Activated T-cell treated with anti-CD3 and anti-CD28 coated beads, Interleukin-2, amount 50 U/mL, for 24 hours (primary cell): Measurements from ENCODE around the gene TREM2.
"Not testable (repeated sequence)": the region's sequence is repeated elsewhere in the genome, so short reads cannot be mapped to it uniquely, and the experiment has no call there.

Experiments used
- DNase-seq: peaks from one replicate; pipeline ENCODE4 v3.0.0-alpha.2; 2020
- H3K27ac Mint-ChIP-seq: 2 replicates; pipeline ENCODE4 v1.8.0; 2020; ENCODE audit warnings: mild to moderate bottlenecking, mixed read lengths
- H3K27me3 Mint-ChIP-seq: 2 replicates; pipeline ENCODE4 v1.8.0; 2020; ENCODE audit warnings: mixed read lengths
- H3K36me3 Mint-ChIP-seq: 2 replicates; pipeline ENCODE4 v1.8.0; 2020; ENCODE audit warnings: low read depth, mixed read lengths
- H3K4me1 Mint-ChIP-seq: 2 replicates; pipeline ENCODE4 v1.8.0; 2020; ENCODE audit warnings: low read depth, mixed read lengths
- H3K4me3 Mint-ChIP-seq: 2 replicates; pipeline ENCODE4 v1.8.0; 2020; ENCODE audit warnings: mild to moderate bottlenecking, moderate library complexity, mixed read lengths
- H3K9me3 Mint-ChIP-seq: 2 replicates; pipeline ENCODE4 v1.8.0; 2020; ENCODE audit warnings: mixed read lengths

Gene TREM2

GRCh38 chr6:41153451-41153850 lies 9.5 kb downstream of the TREM2 start:
- no peaks in the 10 kb centered on the region for H3K27me3 Mint-ChIP-seq
- no peaks in the 10 kb centered on the region for H3K36me3 Mint-ChIP-seq
- H3K4me1 Mint-ChIP-seq, result peaks cover 1% of the 10 kb centered on the region
- H3K27ac Mint-ChIP-seq, result no peak overlapping the region
- no peaks in the 10 kb centered on the region for H3K9me3 Mint-ChIP-seq
- no peak for DNase-seq
- H3K4me3 Mint-ChIP-seq, result no peak overlapping the region

GRCh38 chr6:41150671-41151070 lies 12.2 kb downstream of the TREM2 start:
- Mint-ChIP-seq H3K27ac (no peak overlapping the region), H3K4me3 (no peak overlapping the region), H3K4me1 (peaks cover 11% of the 10 kb centered on the region), H3K9me3 (no peaks in the 10 kb centered on the region), H3K36me3 (peaks cover 5% of the 10 kb centered on the region), H3K27me3 (no peaks in the 10 kb centered on the region)
- no peak for DNase-seq

DNA sequence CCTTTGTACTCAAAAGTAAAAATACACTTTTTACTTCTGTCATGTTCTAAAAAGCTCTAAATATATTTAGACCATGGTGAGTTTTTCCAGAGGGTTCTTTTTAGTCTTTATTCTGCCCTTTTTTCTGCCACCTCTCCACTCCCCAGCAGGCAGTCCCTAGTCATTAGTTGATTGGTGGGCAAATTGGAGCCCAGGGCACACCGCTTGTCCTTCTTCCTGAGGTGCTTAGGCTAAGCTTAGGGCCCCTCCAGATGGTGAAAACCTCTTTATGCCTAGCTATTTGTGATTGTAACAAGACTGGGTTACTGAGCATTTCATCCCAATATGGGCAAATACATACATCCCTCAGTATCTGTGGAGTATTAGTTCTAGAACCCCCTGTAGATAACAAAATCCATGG lies 15.0 kb downstream of the TREM2 start:
- no peak for DNase-seq
- Mint-ChIP-seq H3K9me3 (no peaks in the 10 kb centered on the region), H3K27ac (no peak overlapping the region), H3K4me3 (no peak overlapping the region), H3K4me1 (peaks cover 11% of the 10 kb centered on the region), H3K36me3 (peaks cover 20% of the 10 kb centered on the region), H3K27me3 (no peaks in the 10 kb centered on the region)

- Mint-ChIP-seq H3K4me3 (no peak overlapping the region), H3K27me3 (no peaks in the 10 kb centered on the region), H3K4me1 (no peaks in the 10 kb centered on the region), H3K27ac (no peak overlapping the region), H3K9me3 (no peaks in the 10 kb centered on the region), H3K36me3 (peaks cover 31% of the 10 kb centered on the region)
- DNase-seq, result no peak
These were observed 26.0 kb downstream of the TREM2 start for GRCh38 chr6:41136911-41137310.

DNA sequence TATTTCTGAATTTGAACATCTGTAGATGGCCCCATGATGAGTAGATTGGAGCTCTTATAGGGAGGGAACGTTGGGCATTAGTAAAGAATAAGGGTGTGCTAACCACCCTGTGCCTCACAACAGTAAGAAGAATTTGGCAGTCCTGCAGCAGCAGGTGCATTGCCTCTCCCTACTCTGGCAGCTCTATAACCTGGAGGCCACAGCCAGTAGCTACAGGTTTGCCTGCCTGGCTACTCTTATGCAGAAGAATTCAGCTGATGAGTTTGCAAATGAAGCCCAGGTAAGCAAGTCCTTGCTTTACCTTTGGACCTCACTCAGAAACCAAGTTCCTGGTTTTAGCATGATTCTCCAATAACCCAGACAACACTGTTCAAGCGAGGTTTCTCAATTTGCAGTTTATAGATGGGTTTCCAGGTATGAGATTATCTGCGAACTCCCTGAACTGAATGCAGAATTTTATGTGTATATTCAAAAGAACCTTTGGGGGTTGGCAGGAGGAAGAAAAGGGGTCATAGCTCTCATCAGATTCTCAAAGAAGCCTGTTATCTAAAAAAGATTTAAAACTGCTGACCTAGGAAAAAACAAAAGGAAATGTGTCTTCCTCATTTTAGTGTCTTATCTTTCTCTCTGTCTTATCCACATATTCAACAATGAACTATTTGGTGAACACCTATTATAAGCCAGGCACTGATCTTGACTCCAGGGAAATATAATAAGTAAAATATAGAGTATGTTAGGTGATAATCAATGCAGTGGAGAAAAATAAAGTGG lies 27.7 kb downstream of the TREM2 start:
- DNase-seq, result no peak
- H3K4me1 Mint-ChIP-seq, result no peaks in the 10 kb centered on the region
- no peak overlapping the region for H3K27ac Mint-ChIP-seq
- no peaks in the 10 kb centered on the region for H3K9me3 Mint-ChIP-seq
- H3K27me3 Mint-ChIP-seq, result no peaks in the 10 kb centered on the region
- H3K36me3 Mint-ChIP-seq, result peaks cover 24% of the 10 kb centered on the region
- H3K4me3 Mint-ChIP-seq, result no peak overlapping the region

DNA sequence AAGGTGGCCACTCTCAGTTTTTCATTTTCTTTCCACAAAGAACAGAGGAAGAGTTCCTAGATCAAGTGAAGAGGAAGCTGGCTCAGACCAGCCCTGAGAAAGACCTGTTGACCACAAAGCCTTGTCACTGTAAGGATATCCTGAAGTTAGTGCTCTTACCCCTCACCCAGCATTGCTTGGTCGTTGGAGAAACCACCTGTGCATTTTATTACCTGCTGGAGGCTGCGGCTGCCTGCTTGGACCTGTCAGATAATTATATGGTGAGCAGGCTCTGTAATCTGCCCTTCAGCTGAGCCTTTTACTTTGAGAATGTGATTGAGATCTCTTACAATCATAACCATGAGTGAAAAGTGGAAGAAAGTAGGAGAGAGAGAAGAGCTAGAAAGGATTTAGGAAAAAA lies 30.7 kb downstream of the TREM2 start:
- no peak overlapping the region for H3K27ac Mint-ChIP-seq
- no peaks in the 10 kb centered on the region for H3K4me1 Mint-ChIP-seq
- H3K27me3 Mint-ChIP-seq, result no peaks in the 10 kb centered on the region
- no peak overlapping the region for H3K4me3 Mint-ChIP-seq
- peaks cover 28% of the 10 kb centered on the region for H3K36me3 Mint-ChIP-seq
- no peak for DNase-seq
- H3K9me3 Mint-ChIP-seq, result no peaks in the 10 kb centered on the region

DNA sequence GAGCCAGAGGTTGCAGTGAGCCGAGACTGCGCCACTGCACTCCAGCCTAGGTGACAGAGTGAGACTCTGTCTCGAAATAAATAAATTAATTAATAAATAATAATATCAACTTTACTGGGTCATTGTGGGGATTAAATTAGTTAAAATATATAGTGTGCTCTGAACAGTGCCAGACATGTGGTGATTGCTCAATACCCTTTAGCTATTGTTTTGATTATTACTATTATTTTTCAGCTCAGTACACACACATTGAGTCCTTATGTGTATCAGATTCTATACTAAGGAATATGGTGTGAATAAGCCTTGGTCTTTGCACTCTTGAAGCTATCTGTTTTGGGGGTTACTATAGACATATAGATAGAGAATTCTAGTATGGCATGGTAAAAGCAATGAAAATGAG lies 37.6 kb downstream of the TREM2 start:
- Mint-ChIP-seq H3K4me1 (no peaks in the 10 kb centered on the region), H3K4me3 (no peak overlapping the region), H3K36me3 (peaks cover 41% of the 10 kb centered on the region), H3K27me3 (no peaks in the 10 kb centered on the region), H3K27ac (no peak overlapping the region), H3K9me3 (no peaks in the 10 kb centered on the region)
- DNase-seq, result no peak

DNA sequence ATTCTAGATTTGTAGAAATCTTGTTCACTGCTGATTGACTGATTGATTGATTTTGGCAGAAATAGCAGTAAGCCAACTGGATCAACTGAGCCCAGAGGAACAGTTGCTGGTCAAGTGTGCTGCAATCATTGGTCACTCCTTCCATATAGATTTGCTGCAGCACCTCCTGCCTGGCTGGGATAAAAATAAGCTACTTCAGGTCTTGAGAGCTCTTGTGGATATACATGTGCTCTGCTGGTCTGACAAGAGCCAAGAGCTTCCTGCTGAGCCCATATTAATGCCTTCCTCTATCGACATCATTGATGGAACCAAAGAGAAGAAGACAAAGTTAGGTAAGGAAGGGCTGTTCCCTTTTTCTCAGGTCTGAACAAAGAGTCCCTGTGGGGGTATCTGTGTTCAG lies 40.0 kb downstream of the TREM2 start:
- no peaks in the 10 kb centered on the region for H3K9me3 Mint-ChIP-seq
- no peak for DNase-seq
- no peak overlapping the region for H3K27ac Mint-ChIP-seq
- H3K4me1 Mint-ChIP-seq, result no peaks in the 10 kb centered on the region
- no peak overlapping the region for H3K4me3 Mint-ChIP-seq
- H3K27me3 Mint-ChIP-seq, result no peaks in the 10 kb centered on the region
- H3K36me3 Mint-ChIP-seq, result peaks cover 41% of the 10 kb centered on the region

GRCh38 chr6:41122373-41122772 lies 40.5 kb downstream of the TREM2 start:
- Mint-ChIP-seq H3K27ac (no peak overlapping the region), H3K4me1 (no peaks in the 10 kb centered on the region), H3K27me3 (no peaks in the 10 kb centered on the region), H3K4me3 (no peak overlapping the region), H3K36me3 (peaks cover 45% of the 10 kb centered on the region), H3K9me3 (no peaks in the 10 kb centered on the region)
- no peak for DNase-seq

DNA sequence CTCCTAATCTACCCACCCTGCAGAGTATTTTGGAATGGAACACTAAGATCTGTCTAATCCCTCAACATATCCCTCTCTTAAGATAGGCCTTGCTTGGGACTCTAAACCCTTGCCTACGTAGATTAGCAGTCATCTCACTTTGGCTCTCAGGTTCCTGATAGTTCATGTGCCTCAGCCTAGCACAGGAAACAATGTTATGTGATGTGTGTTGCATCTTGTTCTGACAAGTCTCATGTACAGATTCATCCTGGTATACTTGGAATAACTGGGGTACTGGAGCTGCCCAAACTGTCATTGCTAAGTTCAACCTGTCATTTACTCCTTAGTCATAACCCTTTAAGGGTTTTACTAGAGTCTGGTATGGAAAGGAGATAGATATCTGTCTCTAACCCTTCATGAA lies 42.9 kb downstream of the TREM2 start:
- no peaks in the 10 kb centered on the region for H3K27me3 Mint-ChIP-seq
- peaks cover 42% of the 10 kb centered on the region for H3K36me3 Mint-ChIP-seq

GRCh38 chr6:41119508-41119907 lies 43.4 kb downstream of the TREM2 start:
- H3K4me3 Mint-ChIP-seq, result no peak overlapping the region
- H3K9me3 Mint-ChIP-seq, result no peaks in the 10 kb centered on the region
- H3K4me1 Mint-ChIP-seq, result no peaks in the 10 kb centered on the region
- H3K27ac Mint-ChIP-seq, result no peak overlapping the region
- no peaks in the 10 kb centered on the region for H3K27me3 Mint-ChIP-seq
- DNase-seq, result no peak
- peaks cover 40% of the 10 kb centered on the region for H3K36me3 Mint-ChIP-seq

More for the DNA sequence above, 42.9 kb downstream of the TREM2 start:
- Mint-ChIP-seq H3K4me3 (no peak overlapping the region), H3K4me1 (no peaks in the 10 kb centered on the region), H3K27ac (no peak overlapping the region), H3K9me3 (no peaks in the 10 kb centered on the region)
- DNase-seq, result no peak

- not testable (repeated sequence) for H3K4me3 Mint-ChIP-seq, H3K9me3 Mint-ChIP-seq, DNase-seq, H3K4me1 Mint-ChIP-seq, H3K27me3 Mint-ChIP-seq, H3K27ac Mint-ChIP-seq
- H3K36me3 Mint-ChIP-seq, result peaks cover 21% of the 10 kb centered on the region
These were observed 47.9 kb downstream of the TREM2 start for GRCh38 chr6:41115027-41115426.

GRCh38 chr6:41111017-41111416 lies 51.9 kb downstream of the TREM2 start:
- DNase-seq, result no peak
- Mint-ChIP-seq H3K9me3 (no peaks in the 10 kb centered on the region), H3K27ac (no peak overlapping the region), H3K4me1 (no peaks in the 10 kb centered on the region), H3K36me3 (peaks cover 16% of the 10 kb centered on the region), H3K4me3 (no peak overlapping the region), H3K27me3 (no peaks in the 10 kb centered on the region)
